ENCODE results near the gene MEIS1. TPM values are rescaled to one million over a fixed set of nuclear protein-coding genes. Genes with fewer than 3 reads are reported as not detected.

MEIS1 gene
- total RNA-seq, 1 donor from 2014 or later, result 3.6 TPM

GRCh38 chr2:66604326-66604725 is 169.4 kb downstream of the MEIS1 start:
- Histone ChIP-seq H3K27me3 (ENCODE audit: control insufficient read depth, insufficient read depth, low read length) (no peaks in the 10 kb centered on the region), H3K4me3 (ENCODE audit: low read depth, low read length) (no peak overlapping the region), H3K36me3 (ENCODE audit: control insufficient read depth, insufficient read depth, low read length) (no peaks in the 10 kb centered on the region)
- TF ChIP-seq CTCF (IDR thresholded peaks at IDR 0.05; ENCODE audit: insufficient read depth, low read length, poor library complexity, severe bottlenecking), result no peak
- no peak for DNase-seq (ENCODE audit: low read depth)

- no peak for DNase-seq (ENCODE audit: low read depth)
- Histone ChIP-seq H3K4me3 (ENCODE audit: low read depth, low read length) (no peak overlapping the region), H3K36me3 (ENCODE audit: control insufficient read depth, insufficient read depth, low read length) (no peaks in the 10 kb centered on the region), H3K27me3 (ENCODE audit: control insufficient read depth, insufficient read depth, low read length) (no peaks in the 10 kb centered on the region)
- no peak for TF ChIP-seq CTCF (IDR thresholded peaks at IDR 0.05; ENCODE audit: insufficient read depth, low read length, poor library complexity, severe bottlenecking)
Observed at GRCh38 chr2:66604976-66605375, 170.1 kb downstream of the MEIS1 start.

- Histone ChIP-seq H3K27me3 (ENCODE audit: control insufficient read depth, insufficient read depth, low read length) (no peaks in the 10 kb centered on the region), H3K4me3 (ENCODE audit: low read depth, low read length) (no peak overlapping the region), H3K36me3 (ENCODE audit: control insufficient read depth, insufficient read depth, low read length) (no peaks in the 10 kb centered on the region)
- no peak for TF ChIP-seq CTCF (IDR thresholded peaks at IDR 0.05; ENCODE audit: insufficient read depth, low read length, poor library complexity, severe bottlenecking)
- DNase-seq (ENCODE audit: low read depth), result no peak
Observed at GRCh38 chr2:66607152-66607551, 172.2 kb downstream of the MEIS1 start.
